HG03039 (cell line): ENCODE data around the gene PRKAR1B.

Experiments used
- ATAC-seq: cut with Tn5 transposase; IDR thresholded peaks from one replicate; pipeline ENCODE4 v1.9.1; 2021; ENCODE audit warnings: mild to moderate bottlenecking, moderate library complexity; ENCODE audit not compliant: unreplicated experiment

PRKAR1B gene

GRCh38 chr7:727104-727805 lies at the start of gene PRKAR1B:
Gene PRKAR1B (minus strand): TSS chr7:727281. CDS start chr7:711505, 15,776 bp downstream.
- ATAC-seq, result peak; percentile 50

- ATAC-seq, result no peak
These were observed 49.3 kb upstream of the PRKAR1B start for GRCh38 chr7:776381-776780.

- no peak for ATAC-seq
These were observed 47.4 kb upstream of the PRKAR1B start for GRCh38 chr7:774161-775109.

GRCh38 chr7:773622-773915 lies 46.5 kb upstream of the PRKAR1B start:
- no peak for ATAC-seq

GRCh38 chr7:772861-773621 lies 46.0 kb upstream of the PRKAR1B start:
- no peak for ATAC-seq

GRCh38 chr7:772392-772791 lies 45.3 kb upstream of the PRKAR1B start:
- ATAC-seq, result no peak

GRCh38 chr7:772005-772294 lies 44.9 kb upstream of the PRKAR1B start:
- no peak for ATAC-seq

GRCh38 chr7:771234-772004 lies 44.3 kb upstream of the PRKAR1B start:
- no peak for ATAC-seq

GRCh38 chr7:770741-771166 lies 43.7 kb upstream of the PRKAR1B start:
- ATAC-seq, result no peak

GRCh38 chr7:770336-770735 lies 43.3 kb upstream of the PRKAR1B start:
- no peak for ATAC-seq

GRCh38 chr7:768881-769504 lies 41.9 kb upstream of the PRKAR1B start:
- ATAC-seq, result no peak

GRCh38 chr7:767941-768731 lies 41.1 kb upstream of the PRKAR1B start:
- no peak for ATAC-seq

- no peak for ATAC-seq
These were observed 40.5 kb upstream of the PRKAR1B start for GRCh38 chr7:767580-767940.

- no peak for ATAC-seq
These were observed 38.3 kb upstream of the PRKAR1B start for GRCh38 chr7:765383-765782.

GRCh38 chr7:763762-764161 lies 36.7 kb upstream of the PRKAR1B start:
- ATAC-seq, result no peak

- ATAC-seq, result no peak
These were observed 35.8 kb upstream of the PRKAR1B start for GRCh38 chr7:762885-763284.

- ATAC-seq, result no peak
These were observed 34.5 kb upstream of the PRKAR1B start for GRCh38 chr7:761631-762030.

GRCh38 chr7:761101-761500 lies 34.0 kb upstream of the PRKAR1B start:
- ATAC-seq, result no peak

GRCh38 chr7:760006-760405 lies 32.9 kb upstream of the PRKAR1B start:
- ATAC-seq, result no peak

GRCh38 chr7:759569-759968 lies 32.5 kb upstream of the PRKAR1B start:
- no peak for ATAC-seq
